HG03432 (cell line): ENCODE data around the gene ANP32A.
A peak's percentile ranks its signal among the peaks of the same experiment; 100 is the strongest.

Source experiments
- ATAC-seq: cut with Tn5 transposase; IDR thresholded peaks from one replicate; pipeline ENCODE4 v1.9.1; 2021; ENCODE audit warnings: mild to moderate bottlenecking, moderate library complexity; ENCODE audit not compliant: unreplicated experiment

The ANP32A gene

DNA sequence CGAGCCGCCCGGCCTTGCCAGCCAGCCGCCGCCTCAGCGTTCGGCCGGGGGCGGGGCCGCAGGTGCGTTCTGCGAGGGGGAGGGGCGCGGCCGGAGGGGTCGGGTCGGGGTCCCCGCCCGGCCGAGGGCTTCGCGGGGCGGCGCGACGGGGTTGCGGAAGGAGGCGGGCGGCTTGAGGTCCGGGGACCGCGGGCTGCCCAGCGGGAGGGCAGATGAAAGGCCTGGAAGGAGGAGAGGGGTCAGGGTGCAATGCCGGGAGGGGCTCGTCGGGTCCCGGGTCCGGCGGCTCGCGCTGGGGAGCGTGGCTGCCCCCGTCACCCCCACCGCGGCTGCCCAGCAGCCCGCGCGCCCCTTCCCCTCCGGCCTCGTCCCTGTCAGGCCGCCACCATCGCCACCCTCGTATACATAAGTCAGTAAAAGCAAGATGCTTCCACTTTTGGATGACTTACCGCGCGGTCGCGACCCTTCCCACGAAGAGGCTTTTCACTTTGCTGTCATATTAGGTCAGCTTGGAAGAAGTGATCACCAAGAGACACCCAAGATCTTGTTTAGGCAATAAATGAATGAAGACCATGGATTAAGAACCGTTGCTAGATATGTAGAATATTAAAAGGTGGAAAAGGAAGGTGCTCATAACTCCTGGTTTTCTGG lies 620 bp upstream of the ANP32A start:
- ATAC-seq: peak; percentile 18

DNA sequence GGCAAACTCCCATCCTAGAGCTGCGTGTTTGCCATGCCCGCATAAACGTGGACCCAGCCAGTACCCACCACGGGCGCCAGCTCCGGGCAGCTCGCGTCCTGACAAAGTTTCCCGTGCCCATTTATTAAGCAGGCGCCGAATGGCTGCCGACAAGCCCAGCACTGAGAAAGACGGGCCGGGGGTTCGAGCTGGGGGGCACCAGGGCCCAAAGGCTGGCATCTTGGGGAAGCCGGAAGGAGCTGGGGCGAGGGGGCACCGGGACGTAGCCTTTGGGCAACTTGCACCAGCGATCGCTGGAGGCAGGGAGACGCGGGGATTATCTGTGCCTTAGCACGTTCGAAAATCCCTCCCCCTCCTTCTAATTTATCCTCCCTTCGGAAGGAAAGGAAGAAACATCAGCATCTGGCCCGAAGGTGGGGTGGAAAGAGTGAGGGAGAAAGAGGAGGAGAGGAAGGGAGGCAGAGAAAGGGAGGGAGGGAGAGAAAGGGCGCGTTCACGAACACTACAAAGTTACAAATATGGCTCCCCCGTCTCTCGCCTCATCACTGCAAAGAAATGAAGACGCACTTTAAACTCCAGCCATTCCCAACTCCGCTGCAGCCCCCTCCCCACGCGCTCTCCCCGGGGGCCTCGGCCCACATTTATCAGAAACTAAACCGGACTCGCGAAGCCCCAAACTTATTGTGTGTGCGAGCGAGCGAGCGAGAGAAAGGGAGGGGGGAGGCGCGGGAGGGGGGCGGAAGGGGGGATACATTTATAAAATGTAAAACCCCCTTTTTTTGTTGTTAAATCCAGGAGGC lies 1.0 kb downstream of the ANP32A start:
- ATAC-seq: no peak

DNA sequence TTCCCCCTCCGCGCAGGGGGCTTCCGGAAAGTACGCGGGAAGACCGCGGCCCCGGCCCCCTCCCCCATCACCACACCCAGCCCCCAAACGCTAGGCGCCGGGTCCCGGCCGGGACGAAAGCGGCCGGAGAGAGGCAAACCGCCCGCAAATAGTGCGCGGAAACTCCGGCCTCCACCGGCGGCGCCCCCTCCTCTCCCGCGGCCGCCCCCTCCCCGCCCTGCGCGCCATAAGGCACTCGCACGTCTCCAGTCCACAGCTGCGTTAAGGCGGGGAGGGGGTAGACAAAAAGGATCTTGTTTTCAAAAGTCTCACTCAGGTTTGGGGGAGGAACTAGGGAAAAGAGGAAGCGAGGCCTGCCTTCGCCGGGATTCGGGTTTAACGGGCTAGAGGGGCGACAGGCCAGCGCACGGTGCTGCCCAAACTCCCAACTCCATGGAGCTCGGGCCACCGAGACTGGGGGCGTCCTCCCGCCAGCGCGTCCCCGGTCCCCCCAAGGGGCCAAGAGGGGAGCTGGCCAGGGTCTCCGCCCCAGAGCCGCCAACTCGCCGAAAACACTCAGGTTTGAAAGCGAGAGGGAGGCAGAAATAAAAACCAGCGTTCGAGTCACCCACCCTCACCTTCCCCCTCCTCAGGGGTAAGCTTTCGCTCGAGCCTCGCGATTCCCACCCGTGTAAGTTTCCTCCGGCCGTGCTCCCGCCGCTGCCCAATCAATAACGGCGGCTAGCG lies 1.8 kb downstream of the ANP32A start:
- ATAC-seq: no peak

DNA sequence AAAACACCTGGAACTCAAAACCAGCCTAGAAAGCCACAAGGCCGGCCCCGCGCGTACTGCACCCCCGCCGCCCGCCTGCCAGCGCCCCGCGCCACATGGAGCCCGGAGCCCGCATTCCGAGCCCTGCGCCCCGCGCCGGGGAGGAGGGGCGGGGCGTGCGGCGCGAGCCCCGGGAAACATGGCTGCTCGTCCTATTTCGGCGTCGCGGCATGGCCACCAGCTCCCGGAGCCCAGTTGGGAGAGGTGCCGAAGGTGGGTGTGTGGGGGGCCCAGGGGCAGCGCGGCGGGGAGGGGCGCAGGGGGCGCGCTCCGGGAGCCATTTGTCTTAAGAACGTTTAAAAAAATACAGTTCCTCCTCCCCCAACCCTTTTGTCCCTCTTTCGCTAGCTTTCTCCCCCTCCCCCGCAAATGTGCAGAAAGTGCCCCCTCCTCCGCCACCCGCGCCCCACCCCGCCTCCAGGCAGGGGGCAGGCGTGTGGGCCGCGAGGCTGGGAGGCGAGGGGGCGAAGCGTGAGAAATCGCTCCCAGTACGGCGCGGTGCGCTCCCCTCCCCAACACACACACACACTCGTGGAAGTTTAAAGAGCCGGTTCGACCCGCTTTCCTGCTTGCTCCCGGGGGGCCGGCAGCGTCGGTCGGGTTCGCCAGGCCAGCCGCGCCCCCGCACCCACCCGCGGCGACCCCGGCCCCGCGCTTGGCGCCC lies 2.5 kb downstream of the ANP32A start:
- ATAC-seq: no peak

DNA sequence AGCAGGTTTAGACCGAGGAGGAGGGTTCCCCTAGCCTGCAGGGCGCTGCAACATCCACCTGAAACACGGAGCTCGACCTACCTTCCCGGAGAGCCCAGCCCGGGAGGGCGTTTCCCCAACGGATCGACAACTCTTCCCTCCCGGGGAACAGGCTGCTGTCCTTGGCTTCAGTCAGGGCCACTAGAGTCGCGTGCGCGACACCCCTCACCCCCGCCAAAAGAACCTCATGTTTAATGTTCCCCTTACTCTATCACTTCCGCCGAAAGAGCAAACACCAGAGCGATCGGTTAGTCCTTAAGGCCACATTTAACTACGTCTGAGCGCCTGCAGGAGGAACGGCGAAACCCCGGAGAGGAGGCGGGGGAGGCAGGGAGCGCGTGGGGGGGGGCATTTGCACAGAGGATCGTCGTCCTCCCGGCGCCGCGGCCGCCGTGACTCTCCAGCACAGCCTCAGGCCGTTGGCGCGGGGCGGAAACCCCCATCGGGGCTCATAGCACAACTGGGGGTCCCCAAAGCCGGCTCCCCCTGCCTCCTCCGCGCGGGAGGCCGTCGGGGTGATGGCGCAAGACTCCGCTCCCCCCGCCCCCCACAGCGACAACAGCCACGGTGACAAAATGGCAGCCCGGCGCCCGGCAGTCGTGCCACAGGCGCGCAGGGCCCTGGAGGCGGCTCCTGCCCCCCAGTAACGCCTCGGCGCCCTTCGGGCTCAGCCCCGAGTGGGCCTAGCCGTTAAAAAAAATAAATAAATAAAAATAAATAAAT lies 3.2 kb downstream of the ANP32A start:
- ATAC-seq: peak; percentile 34

DNA sequence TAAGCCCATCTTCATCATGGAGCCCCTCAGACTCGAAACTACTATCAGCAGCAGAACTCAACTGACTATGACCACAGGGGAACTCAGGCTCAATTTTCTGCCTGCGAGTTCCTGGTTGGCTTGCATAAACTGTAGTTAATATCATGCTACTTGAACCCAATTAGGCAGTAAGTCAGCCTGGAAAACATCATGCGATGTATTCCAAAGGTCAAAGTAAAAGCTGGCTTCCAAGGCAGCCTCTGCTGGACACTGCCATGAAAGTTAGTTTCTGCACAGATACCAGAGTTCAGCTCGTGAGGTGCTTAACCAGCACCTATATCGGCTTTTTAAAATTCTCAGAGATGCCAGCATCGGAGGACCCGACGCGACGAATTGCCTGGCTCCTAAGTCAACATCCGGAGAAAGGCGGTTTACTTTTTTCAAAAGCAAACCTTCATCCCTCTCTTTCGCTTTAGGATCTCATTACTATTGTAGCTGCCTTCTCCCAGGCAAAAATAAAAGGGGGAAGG lies 3.8 kb downstream of the ANP32A start:
- no peak for ATAC-seq

DNA sequence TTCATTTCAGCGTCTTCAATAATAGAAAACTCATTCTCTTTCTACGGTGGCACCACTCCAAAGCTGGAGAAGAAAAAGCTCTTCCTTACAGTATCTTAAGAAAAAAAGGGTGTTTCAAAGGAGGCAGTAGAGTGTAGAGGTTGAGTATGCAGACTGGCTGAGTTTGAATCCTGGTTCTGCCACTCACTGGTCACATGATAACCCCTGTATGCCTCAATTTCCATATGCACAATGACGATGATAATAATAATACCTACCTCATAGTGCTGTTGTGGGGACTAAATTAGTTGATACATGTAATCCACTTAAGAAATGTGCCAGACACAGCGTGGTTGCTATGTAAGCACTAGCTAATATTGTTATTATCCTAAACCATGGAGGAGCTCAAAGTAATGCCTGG lies 4.5 kb downstream of the ANP32A start:
- ATAC-seq: no peak

DNA sequence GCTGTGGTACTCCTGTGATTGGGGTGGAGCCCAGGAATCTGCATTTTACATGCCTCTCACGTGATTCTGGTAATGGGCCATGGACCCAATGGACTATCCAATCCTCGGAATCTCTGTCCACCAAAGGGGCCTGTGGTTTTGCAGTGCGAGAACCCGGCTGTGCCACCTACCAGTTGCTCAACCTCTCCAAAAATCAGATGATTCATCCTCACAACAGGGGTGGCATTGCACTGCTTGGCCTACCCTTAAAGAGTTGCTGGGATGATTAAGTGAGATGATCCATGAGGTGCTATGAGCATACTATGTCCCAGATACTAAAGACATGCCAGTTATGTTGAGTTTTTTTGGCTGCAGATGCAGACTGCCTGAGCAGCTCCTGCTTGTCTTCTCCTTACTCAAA lies 5.1 kb downstream of the ANP32A start:
- ATAC-seq: no peak

DNA sequence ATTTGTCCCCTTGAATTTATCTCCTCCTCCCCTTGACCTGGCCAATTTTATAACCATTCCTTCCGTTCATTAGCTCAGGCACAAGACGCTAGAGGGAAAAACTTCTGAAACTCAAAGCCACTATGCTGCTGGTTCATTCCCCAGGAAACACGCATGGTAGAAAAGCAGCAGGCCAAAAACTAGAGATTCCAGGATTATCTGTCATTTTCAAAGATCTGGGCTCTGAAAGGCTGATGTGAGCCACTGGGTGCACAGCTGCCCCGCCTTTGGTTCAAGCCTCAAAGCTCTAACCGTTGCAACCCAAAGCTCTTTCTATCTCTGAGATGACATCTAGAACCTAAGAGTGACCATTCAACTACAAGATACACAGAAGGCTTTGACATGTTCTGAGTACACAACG lies 6.1 kb downstream of the ANP32A start:
- ATAC-seq: no peak

DNA sequence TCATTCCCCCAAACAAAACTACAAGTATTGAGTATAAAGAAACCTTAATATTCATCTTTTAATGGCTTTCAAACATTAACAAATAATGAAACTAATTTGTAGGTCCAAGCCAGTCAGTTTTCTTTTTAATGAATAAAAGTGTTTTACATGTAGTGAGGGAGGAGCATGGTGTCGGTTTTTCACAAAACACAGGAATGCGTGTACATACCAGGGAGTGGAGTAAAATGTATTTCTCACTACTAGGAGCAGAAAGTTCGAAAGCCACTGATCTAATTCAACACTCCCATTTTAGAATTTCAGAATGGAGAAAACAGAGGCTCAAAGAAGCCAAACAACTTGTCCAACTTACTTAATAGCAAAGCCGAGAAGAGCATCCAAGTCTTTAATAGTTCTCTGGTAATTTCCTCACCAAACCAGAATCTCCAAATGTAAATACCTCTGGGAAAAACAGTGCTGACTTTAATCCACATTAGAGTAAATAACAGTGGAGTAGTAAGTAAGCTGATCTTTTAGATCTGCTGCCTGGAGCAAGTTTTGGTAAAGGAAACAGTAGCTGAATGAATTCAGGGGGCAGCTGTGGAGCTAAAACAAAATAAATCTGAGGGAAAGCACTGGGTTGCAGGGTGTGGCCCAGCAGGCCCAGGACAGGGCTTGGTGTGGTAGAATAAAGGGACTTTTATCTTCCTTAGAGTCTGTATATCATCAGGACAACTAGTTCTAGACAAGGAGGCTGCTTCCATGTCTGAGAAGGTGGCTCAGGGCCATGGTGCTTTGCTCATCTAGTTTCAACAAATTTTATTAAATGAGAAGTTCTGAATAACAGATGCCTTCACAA lies 7.9 kb downstream of the ANP32A start:
- ATAC-seq: no peak

DNA sequence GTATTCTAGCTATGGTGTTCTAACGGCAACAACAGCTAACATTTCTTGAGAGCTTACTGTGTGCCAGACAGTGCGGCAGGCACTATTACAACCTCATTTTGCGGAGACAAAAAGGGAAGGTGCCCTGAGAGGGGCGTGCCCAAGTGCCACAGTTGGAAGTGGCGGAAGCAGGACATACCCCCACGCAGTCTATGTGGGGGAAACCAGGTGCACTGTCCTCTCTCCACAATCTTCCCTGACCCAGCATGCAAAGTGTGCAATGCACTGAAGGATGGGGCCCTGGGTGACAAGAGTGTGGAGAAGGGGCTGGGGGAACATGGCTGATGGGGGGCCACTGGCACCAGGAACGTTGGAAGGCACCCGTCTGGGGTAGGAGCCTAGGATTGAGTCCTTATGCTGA lies 8.6 kb downstream of the ANP32A start:
- ATAC-seq: no peak

DNA sequence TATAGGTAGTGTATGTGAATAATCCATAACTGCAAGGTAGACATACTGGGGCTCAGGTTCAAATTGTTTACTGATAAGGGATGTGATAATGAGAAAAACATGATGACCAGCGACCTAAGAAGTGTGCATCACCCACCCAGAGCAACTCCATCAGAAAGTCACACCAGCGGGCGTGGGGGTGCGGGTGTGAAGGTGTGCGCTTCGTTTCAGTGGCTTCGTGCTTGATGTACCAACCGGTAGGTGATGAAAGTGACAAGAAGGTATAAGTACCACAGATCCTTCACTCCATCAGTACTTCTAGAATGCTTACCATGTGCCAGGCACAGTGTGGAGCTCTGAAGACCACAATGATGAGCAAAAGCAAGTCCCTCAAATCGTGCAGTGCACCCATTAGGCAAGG lies 11.2 kb downstream of the ANP32A start:
- ATAC-seq: no peak

DNA sequence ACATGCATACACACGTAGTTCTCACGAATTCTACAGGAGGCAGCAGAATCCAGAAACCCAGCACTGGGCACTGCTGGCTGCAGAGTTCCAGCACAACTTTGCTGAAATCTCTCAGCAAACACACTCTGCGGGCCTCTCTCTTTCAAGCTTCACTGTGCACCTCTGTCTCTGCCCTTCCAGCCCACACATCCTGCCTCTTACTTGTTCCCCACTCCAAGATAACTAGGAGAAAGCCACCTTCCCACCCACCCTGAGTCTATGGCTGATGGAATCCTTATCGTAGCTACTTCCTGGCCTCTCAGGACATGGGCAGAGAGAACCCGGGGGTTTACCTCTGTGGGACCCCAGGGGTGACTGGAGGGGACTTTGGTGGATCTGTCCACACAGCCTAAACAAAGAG lies 11.9 kb downstream of the ANP32A start:
- ATAC-seq: no peak

DNA sequence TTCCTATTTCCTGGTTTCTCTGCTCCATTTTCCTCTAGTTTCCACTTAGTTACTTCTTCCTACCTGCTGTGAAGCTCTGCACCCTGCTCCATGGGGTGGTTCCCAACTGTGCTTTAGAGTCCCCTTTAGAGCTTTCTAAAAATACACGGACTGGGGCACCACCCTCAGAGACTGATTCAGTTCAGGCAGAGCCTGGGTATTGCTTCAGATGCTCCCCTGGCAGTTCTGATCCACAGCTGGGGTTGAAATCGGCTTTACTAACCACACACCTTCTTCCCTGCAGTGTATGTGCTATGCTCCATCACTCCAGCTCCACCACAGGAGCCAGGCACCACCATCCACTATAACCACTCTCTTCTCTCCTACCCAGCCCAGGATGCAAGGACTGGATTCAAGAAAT lies 12.6 kb downstream of the ANP32A start:
- ATAC-seq: no peak

DNA sequence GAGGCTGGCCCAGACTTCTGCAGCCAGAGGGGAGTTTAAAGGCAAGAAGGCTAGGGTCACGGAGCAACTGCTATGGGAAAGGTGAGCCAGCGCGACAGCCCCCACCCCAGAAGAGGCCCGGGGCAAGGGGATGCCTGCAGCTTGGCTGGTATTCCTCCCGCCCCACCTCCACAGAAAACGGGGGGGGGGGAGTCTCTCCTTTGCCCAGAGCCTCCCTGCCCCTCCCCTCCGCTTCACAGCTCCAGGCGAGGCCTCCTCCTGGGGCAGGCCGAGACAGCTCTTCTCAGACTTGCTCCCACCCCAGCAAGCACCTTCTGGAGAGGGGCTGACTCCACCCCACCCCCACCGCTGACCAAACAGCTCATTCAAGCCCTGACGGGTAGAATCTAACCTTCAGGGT lies 13.4 kb downstream of the ANP32A start:
- ATAC-seq: no peak

DNA sequence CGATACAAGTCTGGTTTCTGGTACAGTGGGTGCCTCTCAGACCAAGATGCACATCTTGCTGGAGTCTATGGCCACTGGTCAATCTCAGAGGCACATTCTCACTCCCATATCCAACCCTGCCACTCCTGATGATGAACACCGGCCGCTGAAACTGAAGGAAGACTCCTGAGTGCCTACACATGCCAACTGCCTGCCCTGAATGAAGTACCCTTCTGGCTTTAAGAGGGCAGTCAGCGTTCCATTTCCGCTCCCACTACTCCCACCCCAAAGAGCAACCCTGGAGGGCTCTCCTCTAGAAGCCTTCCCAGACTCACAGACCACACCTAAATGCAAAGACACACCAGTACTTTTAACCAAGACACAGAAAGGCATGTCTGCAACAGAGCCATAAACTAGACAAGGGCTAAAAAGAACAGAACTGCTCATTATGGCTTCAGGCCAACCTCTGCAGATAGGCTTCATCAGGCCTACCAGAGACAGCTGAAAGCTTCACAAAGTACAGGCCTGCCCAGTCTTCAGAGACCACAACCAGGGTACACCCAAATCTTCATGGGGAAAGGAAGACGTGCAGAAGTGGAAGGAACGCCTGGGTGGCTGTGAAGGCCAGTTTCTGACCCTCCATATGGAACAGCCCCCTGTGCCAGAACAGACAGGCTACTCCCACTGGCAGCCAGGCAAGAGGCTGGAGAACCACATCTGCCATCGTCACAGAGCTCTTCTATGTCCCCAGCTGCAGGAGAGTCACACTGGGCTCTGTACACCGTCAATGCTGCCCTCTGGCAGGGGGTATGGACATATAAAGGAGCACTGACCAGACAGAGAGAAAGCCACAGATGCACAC lies 14.3 kb downstream of the ANP32A start:
- ATAC-seq: no peak

DNA sequence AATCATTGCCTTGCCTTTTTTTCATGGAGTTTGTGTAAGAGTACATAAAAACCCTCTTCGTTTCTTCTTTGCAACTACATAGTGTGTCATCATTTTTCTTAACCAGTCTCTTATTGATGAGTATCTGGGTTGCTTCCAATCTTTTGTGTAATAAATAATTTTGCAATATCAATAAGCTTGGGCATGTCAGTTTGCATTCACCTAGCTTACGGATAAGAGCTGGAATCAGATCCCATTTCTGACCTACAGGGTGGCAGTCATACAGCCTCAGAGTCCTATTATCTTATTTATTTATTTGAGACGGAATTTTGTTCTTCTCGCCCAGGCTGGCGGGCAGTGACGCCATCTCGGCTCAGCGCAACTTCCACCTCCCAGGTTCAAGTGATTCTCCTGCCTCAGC lies 18.3 kb downstream of the ANP32A start:
- ATAC-seq: no peak

DNA sequence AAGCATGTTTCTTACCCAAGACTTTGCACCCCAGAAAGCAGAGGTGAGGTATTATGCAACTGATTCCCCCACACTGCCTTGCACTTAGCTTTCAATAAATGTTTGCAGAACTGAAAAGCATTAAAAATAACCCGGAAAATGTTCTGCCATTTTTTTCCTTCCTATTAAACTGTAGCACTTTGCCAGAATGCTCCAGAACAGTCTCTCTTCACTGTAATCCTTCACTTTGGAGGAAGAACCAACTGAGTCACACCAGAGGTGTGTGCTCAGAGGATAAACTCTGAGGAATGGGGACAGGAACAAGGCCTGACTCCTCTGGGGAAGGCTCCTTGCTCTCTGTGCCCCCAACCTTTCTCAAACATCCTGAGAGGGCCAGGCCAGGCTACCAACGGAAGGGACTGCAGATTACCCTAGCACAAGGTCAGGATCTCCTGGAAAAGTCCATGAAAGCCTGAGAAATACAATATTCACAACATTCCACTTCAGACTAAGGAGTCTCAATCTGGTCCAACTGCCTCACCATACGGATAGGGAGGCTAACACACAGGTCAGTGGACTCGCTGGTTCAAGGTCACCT lies 19.0 kb downstream of the ANP32A start:
- ATAC-seq: no peak
